DLD1 (cell line): ENCODE measurements around the gene INHBB.
"Not testable (repeated sequence)": the region's sequence is repeated elsewhere in the genome, so short reads cannot be mapped to it uniquely, and the experiment has no call there.

ENCODE experiments used
- in situ Hi-C: cut with HindIII; loops from 2 replicates; pipeline ENCODE4 v1.10.0; 2017; ENCODE audit warnings: low sequenced_read_pairs

INHBB gene

DNA sequence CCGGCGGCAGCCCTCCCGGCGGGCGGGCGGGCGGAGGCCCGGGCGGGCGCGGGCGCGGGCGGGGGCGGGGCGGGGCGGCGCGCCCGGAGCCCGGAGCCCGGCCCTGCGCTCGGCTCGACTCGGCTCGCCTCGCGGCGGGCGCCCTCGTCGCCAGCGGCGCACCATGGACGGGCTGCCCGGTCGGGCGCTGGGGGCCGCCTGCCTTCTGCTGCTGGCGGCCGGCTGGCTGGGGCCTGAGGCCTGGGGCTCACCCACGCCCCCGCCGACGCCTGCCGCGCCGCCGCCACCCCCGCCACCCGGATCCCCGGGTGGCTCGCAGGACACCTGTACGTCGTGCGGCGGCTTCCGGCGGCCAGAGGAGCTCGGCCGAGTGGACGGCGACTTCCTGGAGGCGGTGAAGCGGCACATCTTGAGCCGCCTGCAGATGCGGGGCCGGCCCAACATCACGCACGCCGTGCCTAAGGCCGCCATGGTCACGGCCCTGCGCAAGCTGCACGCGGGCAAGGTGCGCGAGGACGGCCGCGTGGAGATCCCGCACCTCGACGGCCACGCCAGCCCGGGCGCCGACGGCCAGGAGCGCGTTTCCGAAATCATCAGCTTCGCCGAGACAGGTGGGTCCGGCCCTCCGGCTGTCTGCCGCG, at the start of gene INHBB:
Gene INHBB (plus strand): TSS at position 111 of the 641 bp plus-strand sequence. CDS start 53 bp downstream, at position 164.
- in situ Hi-C loops = no loop called here

DNA sequence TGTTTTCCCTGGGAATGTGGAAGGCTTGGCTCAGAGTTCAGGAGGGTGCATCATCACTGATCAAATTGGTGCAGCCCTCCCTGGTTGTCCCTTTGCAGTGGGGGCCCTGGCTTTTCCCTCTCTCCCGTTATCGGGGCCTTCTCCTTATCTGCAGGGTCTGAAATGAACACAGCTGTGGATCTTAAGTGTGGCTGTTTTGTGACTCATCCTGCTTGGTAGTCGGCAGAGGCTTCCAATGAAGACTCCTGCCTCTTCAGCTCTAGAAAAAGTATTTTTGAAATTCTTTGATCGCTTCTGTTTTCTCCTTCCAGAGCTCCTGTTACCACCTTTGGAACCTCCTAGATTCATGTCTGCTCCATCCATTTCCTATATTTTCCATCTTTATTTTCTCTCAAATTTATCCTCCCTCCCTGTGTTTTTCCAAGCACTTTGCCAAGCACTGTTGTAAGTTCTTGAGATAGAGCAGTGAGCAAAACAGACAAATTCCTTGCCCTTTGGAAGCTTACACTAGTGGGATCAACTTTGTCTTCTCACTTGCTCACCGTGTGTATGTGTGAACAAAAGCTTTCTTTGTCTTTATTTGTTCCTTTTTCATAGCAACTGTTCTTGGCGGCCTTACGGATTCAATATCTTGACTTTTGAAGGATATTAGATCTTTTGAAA, 47.6 kb upstream of the INHBB start:
- in situ Hi-C loops = no loop called here

DNA sequence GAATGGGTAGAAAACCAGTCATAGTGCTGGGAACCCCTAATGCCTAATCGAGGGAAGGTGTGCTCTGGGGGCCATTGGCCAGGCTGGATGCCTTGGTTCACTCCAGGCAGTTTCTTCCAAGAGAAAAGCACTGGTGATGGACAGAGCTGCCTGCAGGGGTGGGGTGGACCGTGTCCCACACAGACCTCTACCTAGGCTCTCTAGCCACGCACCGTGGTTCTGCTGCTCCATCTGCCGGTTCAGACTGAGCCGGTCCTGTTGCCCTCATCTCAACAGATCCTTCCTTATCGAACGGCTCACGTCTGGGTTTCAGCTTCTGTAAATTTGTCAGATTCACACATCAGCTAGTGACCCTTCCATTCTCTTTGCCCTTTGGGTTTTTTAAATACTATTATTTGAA, 46.9 kb upstream of the INHBB start:
- in situ Hi-C loops = no loop called here

DNA sequence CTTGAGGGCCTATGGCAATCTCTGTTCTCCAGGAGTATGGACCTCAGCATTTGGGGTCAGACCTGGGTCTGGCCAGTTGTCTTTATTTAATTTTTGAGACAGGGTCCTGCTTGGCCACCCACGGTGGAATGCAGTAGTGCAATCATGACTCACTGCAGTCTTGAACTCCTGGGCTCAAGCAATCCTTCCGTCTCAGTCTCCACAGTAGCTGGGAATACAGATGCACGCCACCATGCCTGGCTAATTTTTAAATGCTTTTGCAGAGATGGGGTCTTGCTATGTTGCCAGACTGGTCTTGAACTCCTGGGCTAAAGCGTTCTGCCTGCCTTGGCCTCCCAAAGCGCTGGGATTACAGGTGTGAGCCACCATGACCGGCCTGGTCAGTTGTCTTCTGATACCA, 46.4 kb upstream of the INHBB start:
- in situ Hi-C loops = no loop called here

DNA sequence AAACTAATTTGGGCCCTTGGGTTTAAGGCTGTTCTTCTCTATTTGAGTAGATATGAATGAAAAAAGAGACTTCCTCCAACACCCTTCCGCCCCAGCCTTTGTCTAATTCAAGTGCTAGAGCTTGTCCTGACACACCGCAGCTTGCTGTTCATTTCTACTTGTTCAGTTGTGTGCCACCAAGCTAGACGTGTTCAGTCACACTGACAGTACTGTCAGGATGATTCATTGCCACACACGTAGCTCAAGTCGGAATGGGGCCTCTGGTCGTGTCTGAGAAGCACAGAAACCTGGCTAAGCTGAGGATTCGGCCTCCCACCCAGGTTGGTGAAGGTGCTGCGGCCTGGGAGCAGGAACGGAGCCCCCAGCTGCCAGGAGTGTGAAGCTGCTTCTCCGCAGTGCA, 45.6 kb upstream of the INHBB start:
- in situ Hi-C loops = no loop called here

DNA sequence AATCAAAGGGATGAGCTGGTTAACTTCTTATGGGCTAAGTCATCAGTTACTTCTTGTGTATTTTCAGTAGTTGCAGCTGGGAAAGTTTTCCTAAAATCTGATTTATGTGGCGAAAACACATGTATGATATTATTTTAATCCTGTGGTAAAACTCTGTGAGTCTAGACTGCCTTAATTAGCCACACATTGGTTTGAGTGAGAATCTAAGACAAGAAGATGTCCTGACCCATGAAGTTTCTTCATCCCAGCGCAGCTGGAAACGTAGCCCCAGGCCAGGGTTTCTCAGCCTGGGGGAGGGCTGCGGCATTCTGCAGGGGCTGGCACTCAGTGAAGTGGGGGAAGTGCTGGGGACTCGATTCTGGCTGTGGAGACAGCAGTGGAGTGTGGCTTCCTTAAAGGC, 44.7 kb upstream of the INHBB start:
- in situ Hi-C loops = no loop called here

DNA sequence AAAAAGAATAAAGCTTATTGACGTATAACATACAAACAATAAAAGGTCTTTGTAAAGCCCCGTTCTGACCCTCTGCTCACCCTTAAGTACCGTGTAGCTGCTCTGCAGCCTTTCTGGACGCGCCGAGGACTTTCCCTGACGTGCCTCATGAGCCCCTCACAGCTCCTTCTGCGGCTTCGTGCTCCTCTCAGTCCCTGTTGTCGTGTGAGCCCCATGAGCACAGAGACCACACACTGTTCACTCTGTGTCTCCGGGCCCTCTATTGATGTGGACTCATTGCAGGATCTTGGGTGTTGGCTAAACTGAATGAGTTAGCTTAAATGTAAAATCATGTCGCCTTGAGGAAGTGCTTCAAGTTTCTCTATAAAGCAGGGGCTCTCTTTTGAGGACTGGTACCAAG, 43.6 kb upstream of the INHBB start:
- in situ Hi-C loops = no loop called here

DNA sequence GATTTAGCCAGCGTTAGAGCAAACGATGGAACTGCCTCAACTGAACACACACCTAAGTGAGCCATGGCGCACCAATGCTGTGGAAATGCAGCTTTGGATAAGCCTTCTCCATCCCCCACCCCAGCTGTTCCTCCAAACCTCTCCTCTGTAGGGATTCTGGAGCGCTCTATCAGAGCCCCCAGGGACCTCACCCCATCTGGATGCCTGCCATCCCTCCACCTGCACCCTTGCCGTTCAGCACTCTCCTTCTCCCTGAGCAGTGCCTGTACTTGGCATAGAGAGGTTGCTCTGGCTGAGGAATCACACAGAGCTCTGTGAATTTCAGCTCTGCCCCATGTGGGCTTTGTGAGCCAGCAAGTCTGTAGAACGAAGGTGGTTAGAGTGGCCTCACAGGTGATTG, 42.8 kb upstream of the INHBB start:
- in situ Hi-C loops = no loop called here

DNA sequence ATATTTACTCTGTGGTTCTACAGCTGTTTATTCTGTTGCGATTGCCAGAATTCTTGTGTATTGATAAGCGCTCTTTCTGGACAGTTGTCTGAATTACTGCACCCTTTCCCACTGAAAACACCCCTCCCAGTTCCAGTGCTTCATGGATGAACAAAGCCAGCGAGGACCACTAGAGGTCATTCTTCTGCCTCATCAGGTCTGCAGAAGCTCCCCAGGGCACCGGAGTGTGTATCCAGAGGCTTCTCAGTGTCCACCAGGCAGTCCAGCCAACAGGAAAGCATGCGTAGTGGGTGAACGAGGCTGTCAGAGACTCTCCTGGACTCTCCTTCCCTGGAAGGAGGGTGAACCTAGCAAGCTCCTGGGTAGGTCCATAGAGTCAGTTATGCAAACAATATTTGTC, 40.6 kb upstream of the INHBB start:
- in situ Hi-C loops = no loop called here

DNA sequence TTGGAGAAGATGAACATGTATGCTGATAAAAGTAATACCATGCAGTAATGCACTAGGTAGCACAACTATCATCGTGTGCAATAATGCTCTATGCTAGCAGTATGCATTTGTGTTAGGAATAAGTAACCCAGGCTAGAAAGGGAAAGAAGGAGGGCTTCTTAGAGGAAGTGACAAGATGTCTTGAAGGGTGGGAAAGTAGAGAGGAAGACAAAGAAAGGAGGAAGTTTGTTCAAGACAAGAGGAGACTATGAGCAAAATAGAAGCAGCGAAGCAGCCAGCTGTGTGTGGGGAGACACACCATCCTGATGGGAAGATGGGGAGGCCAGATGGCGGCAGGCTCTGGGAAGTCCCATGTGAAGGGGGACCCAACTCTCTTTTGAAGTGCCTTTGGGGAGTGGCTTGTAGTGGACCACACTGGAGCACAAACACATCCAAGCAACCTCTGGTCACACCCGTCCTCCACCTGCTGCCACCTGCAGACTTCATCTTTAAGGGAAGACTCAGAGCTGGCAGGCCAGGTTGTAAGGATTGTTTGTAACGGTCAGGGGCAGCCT, 39.9 kb upstream of the INHBB start:
- in situ Hi-C loops = no loop called here

DNA sequence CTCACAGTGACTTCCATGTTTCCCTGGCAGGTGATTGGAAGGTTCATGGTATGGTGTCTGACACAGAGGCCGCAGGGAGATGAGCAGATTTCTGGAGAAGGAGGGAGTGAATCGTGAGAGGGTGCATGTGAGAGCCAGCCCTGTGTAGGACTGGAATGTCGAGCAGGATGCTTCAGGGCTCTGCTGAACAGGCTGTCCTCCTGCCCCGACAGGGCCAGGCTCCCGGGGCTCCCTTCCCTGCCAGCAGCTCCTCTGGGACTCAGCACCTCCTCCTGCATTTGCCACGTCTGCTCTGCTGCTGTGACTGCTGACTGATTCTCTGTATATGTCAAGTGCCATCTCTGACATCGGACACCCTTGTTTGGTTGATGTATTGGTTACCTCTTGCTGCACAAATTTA, 38.5 kb upstream of the INHBB start:
- in situ Hi-C loops = no loop called here

DNA sequence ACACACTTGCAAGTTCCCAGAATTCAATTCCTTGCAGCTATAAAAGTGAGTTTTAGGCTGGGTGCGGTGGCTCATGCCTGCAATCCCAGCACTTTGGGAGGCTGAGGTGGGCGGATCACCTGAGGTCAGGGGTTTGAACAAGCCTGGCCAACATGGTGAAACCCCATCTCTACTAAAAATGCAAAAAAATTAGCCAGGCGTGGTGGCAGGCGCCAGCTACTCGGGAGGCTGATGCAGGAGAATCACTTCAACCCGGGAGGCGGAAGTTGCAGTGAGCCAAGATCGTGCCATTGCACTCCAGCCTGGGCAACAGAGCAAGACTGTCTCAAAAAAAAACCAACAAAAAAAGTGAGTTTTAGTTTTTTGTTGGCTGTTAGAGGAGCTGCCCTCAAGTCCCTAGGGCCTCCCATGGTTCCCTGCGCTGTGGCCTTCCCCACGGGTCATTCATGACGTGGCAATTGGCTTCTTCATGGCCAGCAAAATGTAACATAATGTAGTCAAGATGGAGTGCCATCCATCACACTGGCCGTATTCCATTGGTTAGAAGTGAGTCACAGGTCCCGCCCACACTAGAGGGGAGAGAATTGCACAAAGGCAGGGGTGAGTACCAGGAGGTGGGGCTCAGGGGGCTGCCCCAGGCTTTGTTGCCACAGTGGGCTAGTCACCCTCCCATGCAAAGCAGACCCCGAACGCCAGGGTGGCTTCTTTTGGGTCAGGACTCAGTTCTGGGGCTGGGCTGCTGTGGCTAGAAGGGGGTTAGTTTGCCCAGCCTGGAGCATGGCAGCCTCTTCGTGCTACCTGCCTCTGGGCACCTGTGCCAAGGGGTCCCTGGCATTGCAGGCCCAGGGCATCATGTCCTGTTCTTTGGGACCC, 37.7 kb upstream of the INHBB start:
- in situ Hi-C loops = no loop called here

DNA sequence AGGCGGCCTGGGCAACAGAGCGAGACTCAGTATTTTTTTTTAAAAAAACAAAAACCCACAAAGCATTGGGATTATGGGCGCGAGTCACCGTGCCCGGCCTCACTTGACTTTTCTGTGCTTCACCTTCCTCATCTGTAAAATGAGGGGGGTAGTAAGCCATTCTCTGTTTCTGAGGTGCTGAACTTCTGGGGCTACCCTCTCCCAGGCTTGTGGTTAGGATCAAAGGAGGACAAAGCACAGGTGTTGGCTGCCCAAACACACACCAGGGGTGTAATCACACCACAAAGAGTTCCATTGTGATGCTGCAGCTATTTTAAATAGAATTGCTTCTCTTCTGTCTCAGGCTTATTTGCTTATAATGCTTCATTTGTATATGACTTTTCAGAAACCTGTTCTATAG, 35.8 kb upstream of the INHBB start:
- in situ Hi-C loops = no loop called here

DNA sequence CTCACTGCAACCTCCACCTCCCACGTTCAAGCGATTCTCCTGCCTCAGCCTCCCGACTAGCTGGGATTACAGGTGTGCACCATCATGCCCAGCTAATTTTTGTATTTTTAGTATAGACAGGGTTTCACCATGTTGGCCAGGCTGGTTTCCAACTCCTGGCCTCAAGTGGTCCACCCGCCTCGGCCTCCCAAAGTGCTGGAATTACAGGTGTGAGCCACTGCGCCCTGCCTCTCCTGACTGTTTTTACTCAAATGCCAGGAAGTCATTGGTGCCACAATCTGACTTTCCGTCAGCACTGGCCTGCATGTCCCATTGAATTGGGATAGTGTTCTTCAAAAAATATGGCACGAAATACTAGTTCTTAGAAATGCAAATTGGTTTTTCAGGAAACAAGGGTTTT, 35.1 kb upstream of the INHBB start:
- in situ Hi-C loops = not testable (repeated sequence)

DNA sequence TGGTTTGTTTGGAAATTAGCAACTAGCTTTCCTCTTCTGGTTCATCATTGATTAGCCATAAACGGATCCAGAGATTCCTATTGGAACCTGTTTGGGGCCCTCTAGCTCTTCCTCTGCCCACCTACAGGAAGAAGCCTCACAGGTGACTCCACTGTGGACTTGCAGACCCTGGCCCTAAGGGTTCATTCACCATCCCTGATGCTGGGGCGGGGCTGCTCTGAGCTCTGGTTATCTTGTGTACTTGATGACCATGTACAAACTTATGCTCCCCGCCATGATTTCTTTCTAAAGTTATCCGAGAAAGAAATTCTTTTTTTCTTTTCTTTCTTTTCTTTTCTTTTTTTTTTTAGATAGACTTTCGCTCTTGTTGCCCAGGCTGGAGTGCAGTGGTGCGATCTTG, 33.9 kb upstream of the INHBB start:
- in situ Hi-C loops = no loop called here

DNA sequence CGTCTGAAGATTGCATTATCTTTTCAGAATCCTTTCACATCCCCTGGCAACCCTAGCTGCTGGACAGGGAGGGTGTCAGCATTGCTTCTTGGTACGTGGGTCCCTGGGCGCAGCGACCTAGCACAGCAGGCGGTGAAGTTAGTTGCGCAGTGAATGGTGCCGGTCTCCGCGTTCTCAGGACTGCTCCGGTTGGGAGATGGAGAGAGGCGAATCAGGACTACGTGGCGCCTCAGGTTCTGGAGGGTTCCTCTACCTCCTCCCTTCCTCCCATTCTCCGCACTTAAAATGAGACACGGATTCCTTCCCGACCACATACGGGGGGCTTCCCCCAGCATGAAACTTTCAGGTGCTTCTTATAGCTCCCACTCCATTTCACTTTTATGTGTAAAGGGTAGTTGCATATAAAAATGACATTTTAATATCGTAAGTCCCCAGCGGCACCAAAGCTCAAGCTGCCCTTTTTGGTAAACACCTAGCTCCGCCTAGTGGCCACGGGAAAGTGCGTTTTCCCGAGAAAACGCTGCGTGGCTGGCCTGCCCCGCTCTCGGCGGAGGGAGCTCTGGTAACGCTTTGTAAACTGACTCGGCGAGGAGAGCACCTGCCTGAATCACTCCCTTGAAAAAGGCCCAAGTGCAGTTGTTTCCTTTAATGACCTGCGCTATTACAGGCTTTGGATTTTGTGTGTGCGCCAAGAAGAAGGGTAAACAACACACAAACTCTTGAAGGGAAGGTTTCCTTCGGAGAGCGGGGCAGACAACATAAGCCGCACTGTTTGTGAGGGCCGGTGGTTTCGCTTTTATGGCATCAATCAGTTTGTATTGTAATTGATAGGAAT, 32.9 kb upstream of the INHBB start:
- in situ Hi-C loops = no loop called here

DNA sequence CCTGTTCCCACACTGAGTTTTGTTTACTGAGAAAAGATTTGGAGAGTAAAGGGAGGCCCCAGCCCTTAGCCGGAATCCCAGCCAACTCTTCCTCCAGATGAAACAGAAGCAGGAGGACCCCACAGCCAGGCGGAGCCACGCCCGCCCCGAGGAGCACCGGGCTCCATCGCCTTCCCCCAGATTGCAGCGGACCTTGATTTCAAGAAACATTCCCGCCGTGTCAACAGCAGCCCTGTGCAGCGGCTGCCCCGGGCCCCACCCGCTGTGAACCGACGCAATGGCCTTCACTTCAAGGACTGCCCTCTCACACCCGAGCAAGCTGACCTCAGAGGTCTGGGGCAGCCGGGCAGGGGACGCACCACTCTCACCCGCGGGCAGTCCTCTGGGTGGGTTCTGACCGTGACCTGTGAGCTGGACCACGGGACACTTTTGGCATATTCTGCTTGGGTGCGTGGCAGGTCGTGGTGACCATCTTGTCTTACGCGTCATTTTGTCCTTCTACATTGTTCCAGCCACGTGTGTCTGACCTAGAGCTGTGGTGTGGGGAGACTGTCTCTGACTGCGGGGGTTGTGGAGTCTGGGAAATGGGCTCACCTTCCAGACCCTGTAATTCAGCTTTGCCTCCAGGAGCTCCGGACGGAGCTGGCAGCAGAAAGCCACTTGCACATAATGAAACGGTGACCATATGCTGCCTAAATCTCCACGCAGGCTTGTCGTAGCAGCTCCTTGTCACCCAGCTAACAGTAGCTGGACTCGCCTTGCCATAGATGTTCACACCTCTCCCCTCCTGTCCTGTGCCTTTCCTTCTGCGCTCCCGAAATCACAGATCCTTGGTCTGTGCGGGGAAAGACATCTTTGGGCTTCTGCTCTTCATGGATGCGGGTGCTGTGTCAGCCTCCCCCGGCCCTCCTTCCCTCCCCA, 32.0 kb upstream of the INHBB start:
- in situ Hi-C loops = no loop called here

DNA sequence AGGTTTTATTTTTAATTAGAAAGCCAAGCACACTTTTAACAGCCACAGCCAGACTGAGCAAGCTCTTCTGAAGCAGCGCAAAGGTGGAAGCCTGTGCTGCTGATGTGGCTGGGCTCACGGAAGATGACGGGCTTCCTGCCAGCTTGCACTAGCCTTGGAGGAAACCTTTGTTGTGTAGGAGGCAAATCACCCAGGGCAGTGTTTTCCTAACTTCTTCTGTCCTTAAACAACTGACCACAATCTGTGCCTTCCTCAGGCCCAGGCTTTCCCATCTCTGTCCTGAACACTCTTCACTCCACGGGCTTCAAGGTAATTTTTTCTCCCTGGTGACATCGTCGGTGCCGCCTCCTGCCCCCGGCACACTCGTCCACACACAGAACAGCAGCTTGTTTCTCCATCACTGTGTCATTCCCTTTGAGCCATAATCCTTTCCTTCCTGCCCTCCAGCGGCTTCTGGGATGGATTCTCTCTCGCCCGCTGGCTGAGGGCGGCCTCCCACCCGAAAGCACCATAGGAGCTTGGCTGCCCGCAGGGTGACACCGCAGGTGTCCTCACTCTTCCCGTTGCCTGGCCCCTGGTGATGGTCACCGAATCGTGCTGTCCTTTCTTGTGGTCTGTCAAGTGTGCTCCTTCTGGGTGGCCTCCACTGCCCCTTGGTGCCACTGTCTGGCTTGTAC, 31.1 kb upstream of the INHBB start:
- in situ Hi-C loops = no loop called here

DNA sequence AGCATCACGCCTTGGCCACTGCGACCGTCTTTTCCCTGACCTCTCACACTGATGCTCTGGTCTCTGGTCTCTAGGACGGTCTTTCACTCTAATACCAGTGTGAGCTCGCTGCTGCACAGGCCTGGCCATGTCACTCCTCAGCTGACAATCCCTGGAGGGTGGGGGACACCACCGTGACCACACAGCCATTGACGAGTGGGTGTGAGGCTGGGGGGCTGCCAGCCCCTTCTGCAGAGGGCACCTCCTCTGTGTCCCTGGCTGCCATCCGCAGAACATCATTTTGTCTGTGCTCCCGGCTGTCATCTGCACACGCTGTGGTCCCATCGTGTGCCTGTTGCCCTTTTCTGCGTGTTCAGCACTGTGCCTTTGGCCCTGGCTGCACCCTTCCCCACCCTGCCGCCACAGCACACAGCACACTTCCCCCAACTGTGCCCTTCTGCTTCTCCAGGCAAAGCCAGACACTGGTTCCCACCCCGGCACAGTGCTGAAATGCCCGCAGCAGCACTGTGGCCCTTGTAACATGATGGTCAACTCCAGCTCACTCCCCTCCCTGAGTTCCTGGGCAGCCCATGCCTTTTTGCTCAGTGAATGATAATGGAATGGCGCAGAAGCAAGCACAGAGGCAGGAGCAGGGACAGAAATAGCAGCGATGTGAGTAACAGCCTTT, 30.4 kb upstream of the INHBB start:
- in situ Hi-C loops = no loop called here
